HCT116 (cell line): ENCODE measurements around the gene FBP1. TPM values are rescaled to one million over a fixed set of nuclear protein-coding genes. Genes with fewer than 3 reads are reported as not detected.

Experiments
- ATAC-seq: fragments of 200-7000 bp; cut with Tn5 transposase; 2 replicates; pipeline ENCODE4 v1.9.1; 2020; ENCODE audit warnings: mild to moderate bottlenecking, moderate library complexity
- BruUV-seq: library from RNA; stranded (reverse); fragments of 400-500 nt; replicated peaks from 2 replicates; lab custom pipeline; 2021; lab: Mats Ljungman, UMichigan
- CTCF ChIA-PET: fragments of 300-600 bp; sonication (Branson Sonifier 250); formaldehyde crosslinking; loops from one replicate; lab custom pipeline; 2021; ENCODE audit warnings: antibody characterized with exemption; lab: Charles Lee
- POLR2A ChIA-PET: fragments of 300-600, 350-600 bp; sonication (Branson Sonifier 250); formaldehyde crosslinking; loops from one replicate; lab custom pipeline; 2021; ENCODE audit warnings: antibody characterized with exemption; lab: Charles Lee
- RAD21 ChIA-PET, 2 experiments: fragments of 300-600 bp; sonication (Branson Sonifier 250); formaldehyde crosslinking; loops; one replicate each; lab custom pipeline; 2023; ENCODE audit warnings: low total read pairs in 2 of 2; ENCODE audit not compliant: uncharacterized antibody in 2 of 2, unreplicated experiment in 2 of 2, low non-redundant PET in 1 of 2; lab: Charles Lee
- DNase-seq: peaks from one replicate; pipeline ENCODE4 v3.0.0-alpha.2; 2010; ENCODE audit warnings: low read depth, low spot score
- H2AFZ ChIP-seq: fragments of 200-600 bp; shearing (Covaris generic), sonication (generic); 2 replicates; pipeline ENCODE4 v1.6.1; 2017; ENCODE audit warnings: low read depth, mixed run types, mixed read lengths, antibody characterized with exemption, low read length; ENCODE audit not compliant: poor library complexity, severe bottlenecking
- H3K27ac ChIP-seq: 2 replicates; pipeline ENCODE4 v1.5.1; 2012; ENCODE audit warnings: low read depth, low read length
- H3K27me3 ChIP-seq: fragments of 200-600 bp; sonication (generic); 2 replicates; pipeline ENCODE4 v1.6.1; 2016; ENCODE audit warnings: mixed run types, low read length, mixed read lengths; ENCODE audit not compliant: insufficient read depth
- H3K36me3 ChIP-seq, 2 experiments: fragments of 200-500 bp in 1 of 2; fragments of 200-600 bp in 1 of 2; sonication (Bioruptor generic) in 1 of 2; sonication (generic) in 1 of 2; 2 replicates each; pipeline versions ENCODE4 v1.5.1 to v1.6.1; 2014 to 2016; ENCODE audit warnings: low read length in 2 of 2, inconsistent platforms in 1 of 2, mixed read lengths in 1 of 2, mixed run types in 1 of 2; ENCODE audit not compliant: insufficient read depth in 2 of 2, control insufficient read depth in 1 of 2
- H3K4me1 ChIP-seq, 2 experiments: fragments of 200-600 bp in 1 of 2; sonication (generic) in 1 of 2; 2 replicates each; pipeline versions ENCODE4 v1.5.1 to v1.6.1; 2012 to 2017; ENCODE audit warnings: low read length in 2 of 2, inconsistent platforms in 1 of 2, mild to moderate bottlenecking in 1 of 2, mixed read lengths in 1 of 2, mixed run types in 1 of 2, moderate library complexity in 1 of 2; ENCODE audit not compliant: insufficient read depth in 2 of 2, control insufficient read depth in 1 of 2
- H3K4me2 ChIP-seq: fragments of 200-600 bp; sonication (generic); 2 replicates; pipeline ENCODE4 v1.6.1; 2017; ENCODE audit warnings: mixed run types, low read length, mixed read lengths
- H3K4me3 ChIP-seq, 2 experiments: fragments of 200-600 bp in 1 of 2; sonication (generic) in 1 of 2; replicated peaks in 1 of 2; 2 replicates each; pipeline ENCODE4 v1.5.1; 2011 to 2016; ENCODE audit warnings: low read length in 2 of 2, control low read depth in 1 of 2, low read depth in 1 of 2, mild to moderate bottlenecking in 1 of 2, mixed read lengths in 1 of 2, mixed run types in 1 of 2
- H3K79me2 ChIP-seq: fragments of 200-600 bp; sonication (generic); 2 replicates; pipeline ENCODE4 v1.6.1; 2017; ENCODE audit warnings: mild to moderate bottlenecking, mixed run types, low read length, moderate library complexity, mixed read lengths; ENCODE audit not compliant: insufficient read depth
- H3K9ac ChIP-seq: fragments of 200-600 bp; sonication (generic); 2 replicates; pipeline ENCODE4 v1.6.1; 2016; ENCODE audit warnings: low read length, mixed read lengths
- H3K9me2 ChIP-seq: fragments of 200-600 bp; sonication (generic), shearing (Covaris generic); 2 replicates; pipeline ENCODE4 v1.6.1; 2017; ENCODE audit warnings: mixed run types, mild to moderate bottlenecking, moderate library complexity; ENCODE audit not compliant: insufficient read depth
- H3K9me3 ChIP-seq, 2 experiments: fragments of 200-500 bp in 1 of 2; fragments of 200-600 bp in 1 of 2; sonication (Bioruptor generic) in 1 of 2; sonication (generic) in 1 of 2; 2 replicates each; pipeline ENCODE4 v1.6.1; 2014 to 2017; ENCODE audit warnings: low read length in 2 of 2, mixed read lengths in 2 of 2, inconsistent platforms in 1 of 2, low read depth in 1 of 2, mild to moderate bottlenecking in 1 of 2, mixed run types in 1 of 2, moderate library complexity in 1 of 2; ENCODE audit not compliant: control insufficient read depth in 1 of 2, insufficient read depth in 1 of 2
- H4K20me1 ChIP-seq: fragments of 200-600 bp; sonication (generic), shearing (Covaris generic); 2 replicates; pipeline ENCODE4 v1.6.1; 2017; ENCODE audit warnings: mixed run types, mild to moderate bottlenecking, moderate library complexity; ENCODE audit not compliant: insufficient read depth
- CBX3 ChIP-seq: IDR thresholded peaks from 2 replicates; pipeline ENCODE4 v1.6.1; 2012; ENCODE audit warnings: low read depth
- CEBPB ChIP-seq: IDR thresholded peaks from 2 replicates; pipeline ENCODE4 v1.6.1; 2012; ENCODE audit warnings: low read depth
- EGR1 ChIP-seq: IDR thresholded peaks from 2 replicates; pipeline ENCODE4 v1.6.1; 2012; ENCODE audit warnings: low read depth
- EZH2 ChIP-seq: fragments of 200-600 bp; sonication (generic); IDR thresholded peaks from 2 replicates; pipeline ENCODE4 v1.6.1; 2017; ENCODE audit warnings: antibody characterized with exemption, mixed run types
- EZH2phosphoT487 ChIP-seq: fragments of 200-600 bp; IDR thresholded peaks from 2 replicates; pipeline ENCODE4 v1.6.1; 2018; ENCODE audit warnings: antibody characterized with exemption, borderline replicate concordance
- JUND ChIP-seq: IDR thresholded peaks from 2 replicates; pipeline ENCODE4 v1.6.1; 2012
- POLR2A ChIP-seq: IDR thresholded peaks from 2 replicates; pipeline ENCODE4 v1.7.0; 2011; ENCODE audit warnings: borderline replicate concordance; ENCODE audit not compliant: insufficient read depth, insufficient read length; ENCODE audit errors: extremely low read depth
- POLR2AphosphoS5 ChIP-seq: IDR thresholded peaks from 2 replicates; pipeline ENCODE4 v1.6.1; 2011; ENCODE audit warnings: mild to moderate bottlenecking, low read depth, low read length, moderate library complexity
- SIN3A ChIP-seq: IDR thresholded peaks from 2 replicates; pipeline ENCODE4 v1.6.1; 2012; ENCODE audit warnings: low read depth
- SP1 ChIP-seq: IDR thresholded peaks from 2 replicates; pipeline ENCODE4 v1.6.1; 2012; ENCODE audit warnings: low read depth
- SRF ChIP-seq: IDR thresholded peaks from 2 replicates; pipeline ENCODE4 v1.6.1; 2012; ENCODE audit warnings: low read depth
- YY1 ChIP-seq: IDR thresholded peaks from 2 replicates; pipeline ENCODE4 v1.6.1; 2011; ENCODE audit warnings: low read length, low read depth, moderate library complexity, mild to moderate bottlenecking; ENCODE audit not compliant: insufficient replicate concordance; ENCODE audit errors: extremely low read depth
- intact Hi-C: fragments of 100-400 bp; cut with micrococcal nuclease; formaldehyde crosslinking; loops from 2 replicates; pipeline ENCODE4 v1.10.0; 2022
- total RNA-seq: library from RNA; stranded (reverse); gene quantifications from one replicate; pipeline ENCODE4 v1.2.1, GENCODE V29; 2021; ENCODE audit not compliant: unreplicated experiment
- TF ChIP-seq, protein P1 (sequence below): IDR thresholded peaks from 2 replicates; pipeline ENCODE4 v1.6.1; 2012
- TF ChIP-seq, protein P2 (sequence below): IDR thresholded peaks from 2 replicates; pipeline ENCODE4 v1.6.1; 2012; ENCODE audit warnings: low read depth
- TF ChIP-seq, protein P3 (sequence below): IDR thresholded peaks from 2 replicates; pipeline ENCODE4 v1.6.1; 2012
- TF ChIP-seq, protein P4 (sequence below): IDR thresholded peaks from 2 replicates; pipeline ENCODE4 v1.6.1; 2011; ENCODE audit warnings: mild to moderate bottlenecking, low read length, moderate library complexity; ENCODE audit not compliant: insufficient replicate concordance; ENCODE audit errors: extremely low read depth
- TF ChIP-seq, protein P5 (sequence below), 3 experiments: fragments of 200-600 bp in 1 of 3; sonication (generic) in 1 of 3; IDR thresholded peaks in 2 of 3; conservative IDR thresholded peaks in 1 of 3; 2 replicates each; pipeline ENCODE4 v1.5.1; 2012 to 2017; ENCODE audit warnings: low read depth in 2 of 3, low read length in 2 of 3, antibody characterized with exemption in 1 of 3, borderline replicate concordance in 1 of 3, control low read depth in 1 of 3, mild to moderate bottlenecking in 1 of 3, mixed read lengths in 1 of 3, mixed run types in 1 of 3, moderate library complexity in 1 of 3; ENCODE audit not compliant: insufficient read depth in 1 of 3

FBP1 gene
- total RNA-seq, 1 experiment from 2014 or later = 0.42 TPM

DNA sequence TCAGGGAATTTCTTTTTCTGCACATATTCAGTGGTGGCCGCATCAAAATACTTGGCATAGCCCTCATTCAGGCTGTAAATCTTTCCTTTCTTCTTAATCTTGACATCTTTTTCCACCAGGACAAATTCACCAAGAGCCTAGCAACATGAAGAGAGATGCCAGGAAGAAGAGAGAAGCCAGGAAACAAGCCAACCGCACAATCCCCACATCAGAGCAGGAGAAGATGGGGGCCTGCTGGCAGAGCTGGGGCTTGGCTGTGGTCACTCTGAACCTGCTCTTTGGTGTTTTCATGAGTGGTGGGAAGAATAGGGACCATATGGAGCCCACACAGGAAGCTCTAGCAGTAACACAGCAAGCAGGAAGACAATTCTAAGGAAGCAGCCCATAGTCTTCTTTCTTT is 72.0 kb downstream of the FBP1 start:
- Histone ChIP-seq H3K27me3 (0 out of 2 replicates have a peak, but pooled peaks cover 4% of the 10 kb centered on the region), H3K36me3 (no peaks in the 10 kb centered on the region), H3K4me3 (no peak overlapping the region), H3K4me2 (no peak overlapping the region), H3K9me2 (no peaks in the 10 kb centered on the region), H3K4me1 (no peaks in the 10 kb centered on the region), H4K20me1 (no peaks in the 10 kb centered on the region), H3K27ac (no peak overlapping the region), H2AFZ (no peak overlapping the region), H3K9me3 (no peaks in the 10 kb centered on the region), H3K79me2 (no peaks in the 10 kb centered on the region), H3K9ac (no peak overlapping the region)
- ChIA-PET CTCF (no interaction called here), POLR2A (no interaction called here), RAD21 (no interaction called here)
- intact Hi-C loops = no loop called here
- TF ChIP-seq, protein P1, sequence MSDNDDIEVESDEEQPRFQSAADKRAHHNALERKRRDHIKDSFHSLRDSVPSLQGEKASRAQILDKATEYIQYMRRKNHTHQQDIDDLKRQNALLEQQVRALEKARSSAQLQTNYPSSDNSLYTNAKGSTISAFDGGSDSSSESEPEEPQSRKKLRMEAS = no peak
- TF ChIP-seq SRF = no peak
- TF ChIP-seq SP1 = no peak
- TF ChIP-seq, protein P2, sequence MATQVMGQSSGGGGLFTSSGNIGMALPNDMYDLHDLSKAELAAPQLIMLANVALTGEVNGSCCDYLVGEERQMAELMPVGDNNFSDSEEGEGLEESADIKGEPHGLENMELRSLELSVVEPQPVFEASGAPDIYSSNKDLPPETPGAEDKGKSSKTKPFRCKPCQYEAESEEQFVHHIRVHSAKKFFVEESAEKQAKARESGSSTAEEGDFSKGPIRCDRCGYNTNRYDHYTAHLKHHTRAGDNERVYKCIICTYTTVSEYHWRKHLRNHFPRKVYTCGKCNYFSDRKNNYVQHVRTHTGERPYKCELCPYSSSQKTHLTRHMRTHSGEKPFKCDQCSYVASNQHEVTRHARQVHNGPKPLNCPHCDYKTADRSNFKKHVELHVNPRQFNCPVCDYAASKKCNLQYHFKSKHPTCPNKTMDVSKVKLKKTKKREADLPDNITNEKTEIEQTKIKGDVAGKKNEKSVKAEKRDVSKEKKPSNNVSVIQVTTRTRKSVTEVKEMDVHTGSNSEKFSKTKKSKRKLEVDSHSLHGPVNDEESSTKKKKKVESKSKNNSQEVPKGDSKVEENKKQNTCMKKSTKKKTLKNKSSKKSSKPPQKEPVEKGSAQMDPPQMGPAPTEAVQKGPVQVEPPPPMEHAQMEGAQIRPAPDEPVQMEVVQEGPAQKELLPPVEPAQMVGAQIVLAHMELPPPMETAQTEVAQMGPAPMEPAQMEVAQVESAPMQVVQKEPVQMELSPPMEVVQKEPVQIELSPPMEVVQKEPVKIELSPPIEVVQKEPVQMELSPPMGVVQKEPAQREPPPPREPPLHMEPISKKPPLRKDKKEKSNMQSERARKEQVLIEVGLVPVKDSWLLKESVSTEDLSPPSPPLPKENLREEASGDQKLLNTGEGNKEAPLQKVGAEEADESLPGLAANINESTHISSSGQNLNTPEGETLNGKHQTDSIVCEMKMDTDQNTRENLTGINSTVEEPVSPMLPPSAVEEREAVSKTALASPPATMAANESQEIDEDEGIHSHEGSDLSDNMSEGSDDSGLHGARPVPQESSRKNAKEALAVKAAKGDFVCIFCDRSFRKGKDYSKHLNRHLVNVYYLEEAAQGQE = no peak
- TF ChIP-seq JUND = no peak
- no peak for TF ChIP-seq EGR1
- TF ChIP-seq, protein P3, sequence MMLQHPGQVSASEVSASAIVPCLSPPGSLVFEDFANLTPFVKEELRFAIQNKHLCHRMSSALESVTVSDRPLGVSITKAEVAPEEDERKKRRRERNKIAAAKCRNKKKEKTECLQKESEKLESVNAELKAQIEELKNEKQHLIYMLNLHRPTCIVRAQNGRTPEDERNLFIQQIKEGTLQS = no peak
- TF ChIP-seq EZH2phosphoT487 = no peak
- no peak for TF ChIP-seq CEBPB
- no peak for TF ChIP-seq CBX3
- no peak for TF ChIP-seq POLR2AphosphoS5
- TF ChIP-seq POLR2A = no peak
- TF ChIP-seq, protein P4, sequence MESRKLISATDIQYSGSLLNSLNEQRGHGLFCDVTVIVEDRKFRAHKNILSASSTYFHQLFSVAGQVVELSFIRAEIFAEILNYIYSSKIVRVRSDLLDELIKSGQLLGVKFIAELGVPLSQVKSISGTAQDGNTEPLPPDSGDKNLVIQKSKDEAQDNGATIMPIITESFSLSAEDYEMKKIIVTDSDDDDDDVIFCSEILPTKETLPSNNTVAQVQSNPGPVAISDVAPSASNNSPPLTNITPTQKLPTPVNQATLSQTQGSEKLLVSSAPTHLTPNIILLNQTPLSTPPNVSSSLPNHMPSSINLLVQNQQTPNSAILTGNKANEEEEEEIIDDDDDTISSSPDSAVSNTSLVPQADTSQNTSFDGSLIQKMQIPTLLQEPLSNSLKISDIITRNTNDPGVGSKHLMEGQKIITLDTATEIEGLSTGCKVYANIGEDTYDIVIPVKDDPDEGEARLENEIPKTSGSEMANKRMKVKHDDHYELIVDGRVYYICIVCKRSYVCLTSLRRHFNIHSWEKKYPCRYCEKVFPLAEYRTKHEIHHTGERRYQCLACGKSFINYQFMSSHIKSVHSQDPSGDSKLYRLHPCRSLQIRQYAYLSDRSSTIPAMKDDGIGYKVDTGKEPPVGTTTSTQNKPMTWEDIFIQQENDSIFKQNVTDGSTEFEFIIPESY = no peak
- no peak for TF ChIP-seq EZH2
- TF ChIP-seq, protein P5, sequence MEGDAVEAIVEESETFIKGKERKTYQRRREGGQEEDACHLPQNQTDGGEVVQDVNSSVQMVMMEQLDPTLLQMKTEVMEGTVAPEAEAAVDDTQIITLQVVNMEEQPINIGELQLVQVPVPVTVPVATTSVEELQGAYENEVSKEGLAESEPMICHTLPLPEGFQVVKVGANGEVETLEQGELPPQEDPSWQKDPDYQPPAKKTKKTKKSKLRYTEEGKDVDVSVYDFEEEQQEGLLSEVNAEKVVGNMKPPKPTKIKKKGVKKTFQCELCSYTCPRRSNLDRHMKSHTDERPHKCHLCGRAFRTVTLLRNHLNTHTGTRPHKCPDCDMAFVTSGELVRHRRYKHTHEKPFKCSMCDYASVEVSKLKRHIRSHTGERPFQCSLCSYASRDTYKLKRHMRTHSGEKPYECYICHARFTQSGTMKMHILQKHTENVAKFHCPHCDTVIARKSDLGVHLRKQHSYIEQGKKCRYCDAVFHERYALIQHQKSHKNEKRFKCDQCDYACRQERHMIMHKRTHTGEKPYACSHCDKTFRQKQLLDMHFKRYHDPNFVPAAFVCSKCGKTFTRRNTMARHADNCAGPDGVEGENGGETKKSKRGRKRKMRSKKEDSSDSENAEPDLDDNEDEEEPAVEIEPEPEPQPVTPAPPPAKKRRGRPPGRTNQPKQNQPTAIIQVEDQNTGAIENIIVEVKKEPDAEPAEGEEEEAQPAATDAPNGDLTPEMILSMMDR (IDR thresholded peaks at IDR 0.05 in 2 of 3, conservative IDR thresholded peaks at IDR 0.05 in 1 of 3; ENCODE audit: borderline replicate concordance in 1 of 3, insufficient read depth in 1 of 3, low read depth in 2 of 3, low read length in 2 of 3) = no peak
- no peak for TF ChIP-seq YY1
- no peak for TF ChIP-seq SIN3A
- ATAC-seq (no peak), DNase-seq (no peak)
- no TSS peak for BruUV-seq
